Measurements from ENCODE around the gene PLCH2. TPM values are rescaled to one million over a fixed set of nuclear protein-coding genes. Genes with fewer than 3 reads are reported as not detected.

PLCH2 gene
- total and polyA plus RNA-seq, 2 donors = 7.0 to 13.4 TPM

GRCh38 chr1:2495026-2495425, 18.9 kb downstream of the PLCH2 start:
- no peak overlapping the region for H3K27ac ChIP-seq (ENCODE audit: low read depth)

DNA sequence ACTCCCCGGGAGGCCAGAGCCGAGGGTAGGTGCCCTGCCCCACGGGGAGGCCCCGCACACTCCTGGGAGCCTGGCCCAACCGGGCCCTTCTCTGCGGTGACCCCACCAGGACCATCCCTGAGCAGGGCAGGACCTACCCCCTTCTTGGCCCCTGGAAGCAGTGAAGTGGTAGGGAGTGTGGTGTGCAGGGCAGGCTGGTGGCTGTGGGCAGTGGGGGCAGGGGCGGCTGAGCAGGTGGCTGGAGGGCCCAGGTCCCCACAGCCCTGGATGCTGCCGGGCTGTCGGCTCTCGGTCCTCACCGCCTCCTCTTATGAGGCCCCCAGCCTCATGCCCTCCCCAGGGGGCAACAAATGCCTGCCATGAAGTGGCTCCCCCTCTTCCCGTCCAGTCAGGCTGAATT, 19.5 kb downstream of the PLCH2 start:
- Histone ChIP-seq H3K4me3 (ENCODE audit: low read depth, low read length) (no peak overlapping the region), H3K36me3 (ENCODE audit: insufficient read depth) (no peaks in the 10 kb centered on the region), H3K4me1 (ENCODE audit: insufficient read depth) (no peaks in the 10 kb centered on the region), H3K27ac (ENCODE audit: low read depth) (no peak overlapping the region)
- no peak for DNase-seq (ENCODE audit: extremely low spot score)
- 92% methylated on average over 12 of the region's 12 CpGs for WGBS

More at GRCh38 chr1:2495026-2495425, 18.9 kb downstream of the PLCH2 start:
- H3K4me1 ChIP-seq (ENCODE audit: insufficient read depth) = no peaks in the 10 kb centered on the region
- H3K36me3 ChIP-seq (ENCODE audit: insufficient read depth) = no peaks in the 10 kb centered on the region
- WGBS = 89% methylated on average over 12 of the region's 12 CpGs
- H3K4me3 ChIP-seq (ENCODE audit: low read depth, low read length) = no peak overlapping the region
- DNase-seq (ENCODE audit: extremely low spot score) = no peak

- 88% methylated on average over 28 of the region's 28 CpGs for WGBS
- no peaks in the 10 kb centered on the region for H3K4me1 ChIP-seq (ENCODE audit: insufficient read depth)
- no peak overlapping the region for H3K4me3 ChIP-seq (ENCODE audit: low read depth, low read length)
- no peak for DNase-seq (ENCODE audit: extremely low spot score)
- no peak overlapping the region for H3K27ac ChIP-seq (ENCODE audit: low read depth)
- no peaks in the 10 kb centered on the region for H3K36me3 ChIP-seq (ENCODE audit: insufficient read depth)
These were observed 20.1 kb downstream of the PLCH2 start for GRCh38 chr1:2496087-2496622.

DNA sequence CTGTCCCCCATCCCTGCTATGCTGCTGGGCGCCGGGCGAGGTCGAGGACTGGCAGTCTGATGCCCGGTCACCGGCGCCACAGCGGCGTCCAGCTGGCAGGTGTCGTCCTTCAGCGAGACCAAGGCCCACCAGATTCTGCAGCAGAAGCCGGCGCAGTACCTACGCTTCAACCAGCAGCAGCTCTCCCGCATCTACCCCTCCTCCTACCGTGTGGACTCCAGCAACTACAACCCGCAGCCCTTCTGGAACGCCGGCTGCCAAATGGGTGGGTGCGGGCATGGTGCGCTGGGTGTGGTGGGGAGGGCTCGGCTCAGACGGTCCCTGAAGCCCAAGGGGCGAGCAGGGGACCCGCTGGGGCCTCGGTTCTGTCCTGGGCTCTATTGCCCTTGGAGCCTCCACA, 20.7 kb downstream of the PLCH2 start:
- H3K4me1 ChIP-seq (ENCODE audit: insufficient read depth) = no peaks in the 10 kb centered on the region
- DNase-seq (ENCODE audit: extremely low spot score) = no peak
- WGBS = 87% methylated on average over 26 of the region's 26 CpGs
- H3K4me3 ChIP-seq (ENCODE audit: low read depth, low read length) = no peak overlapping the region
- H3K27ac ChIP-seq (ENCODE audit: low read depth) = no peak overlapping the region
- no peaks in the 10 kb centered on the region for H3K36me3 ChIP-seq (ENCODE audit: insufficient read depth)

DNA sequence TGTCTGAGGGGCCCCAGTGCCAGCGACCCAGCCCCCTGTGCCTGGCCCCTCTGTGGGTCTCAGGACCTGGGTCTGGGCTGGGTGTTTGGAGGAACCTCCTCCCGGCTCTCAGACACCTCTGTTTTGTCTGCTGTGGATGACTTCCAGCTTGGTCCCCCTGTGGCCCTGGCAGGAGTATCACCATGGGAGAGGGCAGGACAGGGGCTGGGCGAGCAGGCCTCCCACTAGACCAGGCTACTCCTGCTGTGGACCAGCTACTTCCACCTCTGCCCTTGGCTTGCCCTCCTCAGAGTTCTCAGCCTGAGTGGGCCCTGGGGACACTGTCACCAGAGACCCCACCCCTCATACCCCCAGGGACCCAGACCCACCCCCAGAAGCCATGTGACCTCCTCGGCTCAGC, 21.8 kb downstream of the PLCH2 start:
- Histone ChIP-seq H3K4me1 (ENCODE audit: insufficient read depth) (no peaks in the 10 kb centered on the region), H3K36me3 (ENCODE audit: insufficient read depth) (no peaks in the 10 kb centered on the region), H3K4me3 (ENCODE audit: low read depth, low read length) (no peak overlapping the region), H3K27ac (ENCODE audit: low read depth) (no peak overlapping the region)
- no peak for DNase-seq (ENCODE audit: extremely low spot score)
- 51% methylated on average over 4 of the region's 4 CpGs for WGBS

DNA sequence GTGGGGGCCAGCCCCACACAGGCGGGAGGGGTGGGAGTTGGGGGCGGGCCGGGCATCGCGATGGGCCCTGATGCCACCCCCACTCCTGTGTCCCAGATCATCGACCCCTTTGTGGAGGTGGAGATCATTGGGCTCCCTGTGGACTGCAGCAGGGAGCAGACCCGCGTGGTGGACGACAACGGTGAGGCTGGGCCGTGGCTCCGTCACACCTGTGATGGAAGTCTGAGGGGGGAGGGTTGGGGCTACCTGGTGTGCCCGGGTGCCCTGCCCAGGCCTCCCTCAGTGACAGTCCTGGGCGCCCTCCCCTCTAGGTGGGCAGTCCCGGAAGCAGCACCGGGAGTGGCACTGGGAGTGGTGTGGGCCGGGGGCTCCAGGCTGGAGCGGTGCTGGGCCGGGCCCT, 22.6 kb downstream of the PLCH2 start:
- WGBS = 76% methylated on average over 19 of the region's 19 CpGs
- DNase-seq (ENCODE audit: extremely low spot score) = no peak
- H3K4me1 ChIP-seq (ENCODE audit: insufficient read depth) = no peaks in the 10 kb centered on the region
- no peak overlapping the region for H3K27ac ChIP-seq (ENCODE audit: low read depth)
- H3K4me3 ChIP-seq (ENCODE audit: low read depth, low read length) = no peak overlapping the region
- no peaks in the 10 kb centered on the region for H3K36me3 ChIP-seq (ENCODE audit: insufficient read depth)

GRCh38 chr1:2499260-2499659, 23.2 kb downstream of the PLCH2 start:
- no peak for DNase-seq (ENCODE audit: extremely low spot score)
- Histone ChIP-seq H3K27ac (ENCODE audit: low read depth) (no peak overlapping the region), H3K4me1 (ENCODE audit: insufficient read depth) (no peaks in the 10 kb centered on the region), H3K4me3 (ENCODE audit: low read depth, low read length) (no peak overlapping the region), H3K36me3 (ENCODE audit: insufficient read depth) (no peaks in the 10 kb centered on the region)
- 68% methylated on average over 4 of the region's 4 CpGs for WGBS

- 57% methylated on average over 19 of the region's 19 CpGs for WGBS
- Histone ChIP-seq H3K36me3 (ENCODE audit: insufficient read depth) (no peaks in the 10 kb centered on the region), H3K27ac (ENCODE audit: low read depth) (no peak overlapping the region), H3K4me3 (ENCODE audit: low read depth, low read length) (no peak overlapping the region), H3K4me1 (ENCODE audit: insufficient read depth) (no peaks in the 10 kb centered on the region)
- no peak for DNase-seq (ENCODE audit: extremely low spot score)
These were observed 24.0 kb downstream of the PLCH2 start for GRCh38 chr1:2499986-2500596.

DNA sequence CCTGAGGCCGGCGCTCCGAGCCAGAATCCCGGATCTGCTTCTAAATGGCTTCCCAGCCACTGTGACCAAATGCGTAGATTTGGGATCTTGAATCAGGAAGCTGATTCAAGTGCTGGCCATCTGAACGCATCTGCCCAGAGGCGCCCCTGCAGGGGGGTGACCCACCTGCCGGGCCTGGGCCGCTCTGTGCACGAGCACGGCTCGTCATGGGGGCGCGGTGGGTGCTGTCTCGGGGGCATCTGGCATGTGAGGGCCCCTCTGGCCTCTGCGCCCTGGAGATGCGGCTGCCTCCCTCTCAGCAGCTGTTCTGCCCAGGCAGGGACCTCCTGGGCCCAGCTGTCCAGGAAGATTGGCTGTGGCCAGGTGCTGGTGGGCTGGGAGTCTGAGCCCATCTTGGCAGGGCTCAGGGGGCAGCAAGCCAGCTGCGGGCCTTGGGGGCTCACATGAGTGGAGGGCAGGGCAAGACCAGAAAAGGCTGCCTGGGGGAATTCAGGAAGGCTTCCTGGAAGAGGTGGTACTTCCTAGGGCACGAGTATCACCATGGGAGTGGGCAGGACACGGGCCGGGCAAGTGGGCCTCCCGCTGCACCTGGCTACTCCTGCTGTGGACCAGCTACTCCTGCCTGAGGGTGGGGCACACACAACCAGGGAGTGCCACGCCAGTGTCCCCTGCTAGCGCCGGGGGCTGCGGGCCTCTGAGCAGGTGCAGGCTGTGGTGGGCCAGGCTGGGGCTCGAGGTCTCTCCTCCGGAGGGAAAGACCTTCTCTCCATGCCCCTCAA, 25.1 kb downstream of the PLCH2 start:
- no peak for DNase-seq (ENCODE audit: extremely low spot score)
- H3K4me3 ChIP-seq (ENCODE audit: low read depth, low read length) = no peak overlapping the region
- H3K27ac ChIP-seq (ENCODE audit: low read depth) = no peak overlapping the region
- H3K36me3 ChIP-seq (ENCODE audit: insufficient read depth) = no peaks in the 10 kb centered on the region
- H3K4me1 ChIP-seq (ENCODE audit: insufficient read depth) = no peaks in the 10 kb centered on the region
- WGBS = 71% methylated on average over 28 of the region's 28 CpGs

GRCh38 chr1:2501820-2502119, 25.7 kb downstream of the PLCH2 start:
- DNase-seq (ENCODE audit: extremely low spot score) = no peak
- WGBS = 72% methylated on average over 7 of the region's 7 CpGs
- Histone ChIP-seq H3K4me3 (ENCODE audit: low read depth, low read length) (no peak overlapping the region), H3K36me3 (ENCODE audit: insufficient read depth) (no peaks in the 10 kb centered on the region), H3K4me1 (ENCODE audit: insufficient read depth) (no peaks in the 10 kb centered on the region), H3K27ac (ENCODE audit: low read depth) (no peak overlapping the region)

- Histone ChIP-seq H3K4me1 (ENCODE audit: insufficient read depth) (no peaks in the 10 kb centered on the region), H3K4me3 (ENCODE audit: low read depth, low read length) (no peak overlapping the region), H3K36me3 (ENCODE audit: insufficient read depth) (no peaks in the 10 kb centered on the region), H3K27ac (ENCODE audit: low read depth) (no peak overlapping the region)
- 84% methylated on average over 34 of the region's 34 CpGs for WGBS
- DNase-seq (ENCODE audit: extremely low spot score) = no peak
These were observed 26.1 kb downstream of the PLCH2 start for GRCh38 chr1:2502210-2502609.

DNA sequence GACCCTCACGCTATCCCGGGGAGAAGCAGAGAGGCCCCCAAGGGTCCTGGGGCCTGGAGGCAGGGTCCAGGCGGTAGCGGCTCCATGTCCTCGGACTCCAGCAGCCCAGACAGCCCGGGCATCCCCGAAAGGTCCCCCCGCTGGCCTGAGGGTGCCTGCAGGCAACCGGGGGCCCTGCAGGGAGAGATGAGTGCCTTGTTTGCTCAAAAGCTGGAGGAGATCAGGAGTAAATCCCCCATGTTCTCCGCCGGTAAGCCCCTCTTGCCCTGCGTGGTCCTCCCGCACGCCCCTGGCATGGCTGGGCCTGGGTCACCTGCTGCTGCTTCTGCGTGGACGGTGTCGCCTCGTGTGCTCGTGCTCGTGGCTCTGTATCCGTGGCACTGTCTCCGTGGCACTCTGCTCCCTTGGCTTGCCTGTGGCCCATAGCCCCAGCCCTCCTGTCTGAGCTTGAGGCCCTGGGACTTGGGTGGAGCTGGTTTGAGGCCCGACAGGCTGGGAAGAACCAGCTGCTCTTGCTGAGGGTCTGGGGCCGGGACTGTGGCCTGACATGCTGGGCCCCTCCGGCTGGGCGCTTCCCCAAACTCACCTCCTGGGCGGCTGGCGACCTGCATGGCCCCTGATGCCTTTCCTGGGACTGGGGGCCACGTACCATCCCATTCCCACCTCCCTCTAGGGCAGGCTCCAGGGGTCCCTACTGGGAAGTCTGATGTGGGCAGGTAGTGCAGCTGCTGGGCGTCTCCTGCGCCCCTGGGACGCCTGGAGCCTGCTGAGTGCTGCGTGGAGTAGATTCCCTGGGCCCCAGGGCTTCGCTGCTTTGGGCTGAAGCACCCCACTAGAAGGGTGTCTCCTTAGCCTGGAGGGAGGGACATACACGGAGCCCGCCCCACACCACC, 26.8 kb downstream of the PLCH2 start:
- 57% methylated on average over 36 of the region's 36 CpGs for WGBS

GRCh38 chr1:2503554-2504224, 27.6 kb downstream of the PLCH2 start:
- Histone ChIP-seq H3K36me3 (ENCODE audit: insufficient read depth) (peaks cover 3% of the 10 kb centered on the region), H3K4me3 (ENCODE audit: low read depth, low read length) (no peak overlapping the region), H3K27ac (ENCODE audit: low read depth) (no peak overlapping the region), H3K4me1 (ENCODE audit: insufficient read depth) (no peaks in the 10 kb centered on the region)
- WGBS = 33% methylated on average over 42 of the region's 42 CpGs
- DNase-seq (ENCODE audit: extremely low spot score) = no peak

More for the DNA sequence above, 26.8 kb downstream of the PLCH2 start:
- Histone ChIP-seq H3K36me3 (ENCODE audit: insufficient read depth) (peaks cover 1% of the 10 kb centered on the region), H3K4me3 (ENCODE audit: low read depth, low read length) (no peak overlapping the region), H3K4me1 (ENCODE audit: insufficient read depth) (no peaks in the 10 kb centered on the region), H3K27ac (ENCODE audit: low read depth) (no peak overlapping the region)
- no peak for DNase-seq (ENCODE audit: extremely low spot score)

All from urinary bladder (tissue), 4 donors.